ENCODE measurements around the gene C19orf85. TPM values are rescaled to one million over a fixed set of nuclear protein-coding genes. Genes with fewer than 3 reads are reported as not detected.

C19orf85 gene
- total RNA-seq, 1 experiment from 2014 or later, result not detected

GRCh38 chr19:55485439-55486011, 21.0 kb upstream of the C19orf85 start:
- no peak for TF ChIP-seq CTCF (IDR thresholded peaks at IDR 0.05; ENCODE audit: insufficient read depth in 1 of 2, low read depth in 1 of 2, low read length in 1 of 2, severe bottlenecking in 1 of 2, unreplicated experiment in 1 of 2)
- Histone ChIP-seq H3K36me3 (ENCODE audit: control insufficient read depth, insufficient read depth, low read length) (no peaks in the 10 kb centered on the region; the same call in 1 of the 2 replicates), H3K27me3 (replicated peaks; ENCODE audit: control insufficient read depth, insufficient read depth, low read length) (no peaks in the 10 kb centered on the region), H3K9me3 (no peaks in the 10 kb centered on the region), H3K4me3 (ENCODE audit: low read depth, low read length) (peak overlapping the region; percentile 90), H3K4me1 (0 out of 2 replicates have a peak, but pooled peaks cover 3% of the 10 kb centered on the region)
- intact Hi-C loops (cut with micrococcal nuclease; ENCODE audit: unreplicated experiment), result no loop called here
- no peaks in the 10 kb centered on the region for H3K9me3 Mint-ChIP-seq (ENCODE audit: unreplicated experiment)
- no peaks in the 10 kb centered on the region for H3K27me3 Mint-ChIP-seq (ENCODE audit: insufficient read depth, unreplicated experiment)
- H3K4me1 Mint-ChIP-seq (ENCODE audit: low read depth, unreplicated experiment), result peaks cover 7% of the 10 kb centered on the region
- no peak for DNase-seq
- POLR2A ChIA-PET, result interaction anchor here (1.0 to 1.2 kb wide), 6 partner anchors 9 to 205 kb away, joined by 3 to 22 read pairs (median 6); partner anchors contain the start of genes HSPBP1, UBE2S and ZNF628
- BruUV-seq (replicated peaks), result TSS peak; percentile 60
- CTCF ChIA-PET, result interaction anchor here (0.9 to 2.6 kb wide), 6 partner anchors 8 to 96 kb away, joined by 3 to 19 read pairs (median 5); partner anchors contain the start of genes ISOC2 and ZNF628
- H3K27ac Mint-ChIP-seq (ENCODE audit: unreplicated experiment), result peak overlapping the region; percentile 73
- peak overlapping the region; percentile 76 for H3K4me3 Mint-ChIP-seq (ENCODE audit: unreplicated experiment)
- peaks cover 23% of the 10 kb centered on the region for H3K36me3 Mint-ChIP-seq (ENCODE audit: insufficient read depth, unreplicated experiment)

- DNase-seq, result peak; percentile 78 to 88
- Mint-ChIP-seq H3K9me3 (ENCODE audit: unreplicated experiment) (no peaks in the 10 kb centered on the region), H3K27me3 (ENCODE audit: insufficient read depth, unreplicated experiment) (no peaks in the 10 kb centered on the region), H3K36me3 (ENCODE audit: insufficient read depth, unreplicated experiment) (peaks cover 23% of the 10 kb centered on the region), H3K4me3 (ENCODE audit: unreplicated experiment) (peak within 1 kb of the TSS; percentile 76), H3K4me1 (ENCODE audit: low read depth, unreplicated experiment) (peaks cover 7% of the 10 kb centered on the region), H3K27ac (ENCODE audit: unreplicated experiment) (peak within 1 kb of the TSS; percentile 73)
- Histone ChIP-seq H3K36me3 (ENCODE audit: control insufficient read depth, insufficient read depth, low read length) (no peaks in the 10 kb centered on the region; the same call in 1 of the 2 replicates), H3K9me3 (no peaks in the 10 kb centered on the region), H3K27me3 (replicated peaks; ENCODE audit: control insufficient read depth, insufficient read depth, low read length) (no peaks in the 10 kb centered on the region), H3K4me1 (0 out of 2 replicates have a peak, but pooled peaks cover 3% of the 10 kb centered on the region), H3K4me3 (ENCODE audit: low read depth, low read length) (peak within 1 kb of the TSS; percentile 90)
- ChIA-PET POLR2A (interaction anchor here (0.6 to 1.2 kb wide), 8 partner anchors 9 to 1843 kb away, joined by 3 to 22 read pairs (median 6); partner anchors contain the start of genes HSPBP1, ISOC2, UBE2S and ZNF628), CTCF (interaction anchor here (0.9 to 2.6 kb wide), 6 partner anchors 8 to 97 kb away, joined by 3 to 19 read pairs (median 5); partner anchors contain the start of genes ISOC2 and ZNF628)
- no TSS peak for BruUV-seq (replicated peaks)
- TF ChIP-seq CTCF (IDR thresholded peaks at IDR 0.05; ENCODE audit: insufficient read depth in 1 of 2, low read depth in 1 of 2, low read length in 1 of 2, severe bottlenecking in 1 of 2, unreplicated experiment in 1 of 2), result no peak
- intact Hi-C loops (cut with micrococcal nuclease; ENCODE audit: unreplicated experiment), result no loop called here
These were observed 20.3 kb upstream of the C19orf85 start, which contains the start of gene NAT14 for GRCh38 chr19:55484593-55485438. TSS of gene NAT14 (plus strand) at chr19:55485188. CDS start at chr19:55485709, 521 bp downstream.
